Retinal pigment epithelial cell (primary cell): ENCODE measurements around the gene CNOT6L.
A peak's percentile ranks its signal among the peaks of the same experiment; 100 is the strongest.
"Not testable (repeated sequence)": the region's sequence is repeated elsewhere in the genome, so short reads cannot be mapped to it uniquely, and the experiment has no call there.

Source experiments
- DNase-seq: peaks from one replicate; pipeline ENCODE4 v3.0.0-alpha.2; 2010; ENCODE audit warnings: low read depth
- H3K4me3 ChIP-seq: 2 replicates; pipeline ENCODE4 v1.5.1; 2011; ENCODE audit warnings: mild to moderate bottlenecking, low read length, control low read depth, moderate library complexity
- CTCF ChIP-seq: conservative IDR thresholded peaks from 2 replicates; pipeline ENCODE4 v1.5.1; 2011; ENCODE audit warnings: low read depth, low read length, control low read depth, inconsistent platforms

Gene CNOT6L

GRCh38 chr4:77818602-77819403 is at the start of gene CNOT6L:
Gene CNOT6L, minus strand, starts transcription at chr4:77819368. Its CDS starts 60 bp downstream, at chr4:77819308.
- DNase-seq, result peak; percentile 62
- peak within 1 kb of the TSS; percentile 91 for H3K4me3 ChIP-seq
- no peak for TF ChIP-seq CTCF

- no peak for TF ChIP-seq CTCF
- no peak for DNase-seq
- H3K4me3 ChIP-seq, result no peak overlapping the region
These were observed 46.1 kb upstream of the CNOT6L start for GRCh38 chr4:77865259-77865658.

GRCh38 chr4:77863341-77863740 is 44.2 kb upstream of the CNOT6L start:
- not testable (repeated sequence) for DNase-seq

GRCh38 chr4:77862478-77863216 is 43.5 kb upstream of the CNOT6L start, which contains the start of gene MRPL1:
Gene MRPL1, plus strand, starts transcription at chr4:77862830. Its CDS starts 19 bp downstream, at chr4:77862849.
- DNase-seq, result peak; percentile 86
- no peak for TF ChIP-seq CTCF
- H3K4me3 ChIP-seq, result peak within 1 kb of the TSS; percentile 96

More at GRCh38 chr4:77863341-77863740, 44.2 kb upstream of the CNOT6L start:
- H3K4me3 ChIP-seq, result peak overlapping the region; percentile 96

GRCh38 chr4:77861495-77861894 is 42.3 kb upstream of the CNOT6L start:
- no peak for DNase-seq
- peak overlapping the region; percentile 96 for H3K4me3 ChIP-seq
- no peak for TF ChIP-seq CTCF

- H3K4me3 ChIP-seq, result no peak overlapping the region
- no peak for TF ChIP-seq CTCF
- DNase-seq, result no peak
These were observed 40.1 kb upstream of the CNOT6L start for GRCh38 chr4:77859256-77859655.

- DNase-seq, result no peak
- H3K4me3 ChIP-seq, result no peak overlapping the region
- TF ChIP-seq CTCF, result no peak
These were observed 37.0 kb upstream of the CNOT6L start for GRCh38 chr4:77856152-77856551.
